GM23338 (cell line): ENCODE measurements around the gene USP49. TPM values are rescaled to one million over a fixed set of nuclear protein-coding genes. Genes with fewer than 3 reads are reported as not detected.

Source experiments
- ATAC-seq: fragments of 200-7000 bp; cut with Tn5 transposase; 3 replicates; pipeline ENCODE4 v1.9.1; 2020
- DNase-seq: peaks from one replicate; pipeline ENCODE4 v3.0.0-alpha.2; 2015; ENCODE audit warnings: low spot score
- H2AFZ ChIP-seq: fragments of 200-600 bp; sonication (generic); 2 replicates; pipeline ENCODE4 v1.8.0; 2016; ENCODE audit warnings: antibody characterized with exemption, mild to moderate bottlenecking, moderate library complexity
- H3F3A ChIP-seq: fragments of 200-600 bp; sonication (generic); replicated peaks from 2 replicates; pipeline ENCODE4 v1.8.0; 2017; ENCODE audit warnings: antibody characterized with exemption, mixed run types, low read depth
- H3K27ac ChIP-seq: fragments of 200-600 bp; sonication (generic); 2 replicates; pipeline ENCODE4 v1.6.1; 2016; ENCODE audit warnings: low read depth
- H3K27me3 ChIP-seq: fragments of 200-600 bp; sonication (generic); 2 replicates; pipeline ENCODE4 v1.8.0; 2016; ENCODE audit warnings: mild to moderate bottlenecking, mixed run types, moderate library complexity; ENCODE audit not compliant: insufficient read depth
- H3K36me3 ChIP-seq: fragments of 200-600 bp; sonication (generic); 2 replicates; pipeline ENCODE4 v1.8.0; 2016; ENCODE audit warnings: mild to moderate bottlenecking; ENCODE audit not compliant: insufficient read depth
- H3K4me1 ChIP-seq: fragments of 200-600 bp; sonication (generic); 2 replicates; pipeline ENCODE4 v1.8.0; 2016; ENCODE audit warnings: mild to moderate bottlenecking, moderate library complexity; ENCODE audit not compliant: insufficient read depth
- H3K4me2 ChIP-seq: fragments of 200-600 bp; sonication (generic); 2 replicates; pipeline ENCODE4 v1.7.1; 2017; ENCODE audit warnings: mixed run types
- H3K4me3 ChIP-seq: fragments of 200-600 bp; sonication (generic); 2 replicates; pipeline ENCODE4 v1.6.1; 2016; ENCODE audit warnings: mixed run types
- H3K79me2 ChIP-seq: fragments of 200-600 bp; sonication (generic); replicated peaks from 2 replicates; pipeline ENCODE4 v1.8.0; 2017; ENCODE audit warnings: mild to moderate bottlenecking; ENCODE audit not compliant: insufficient read depth
- H3K9me2 ChIP-seq: fragments of 200-600 bp; sonication (generic); 2 replicates; pipeline ENCODE4 v1.8.0; 2017; ENCODE audit not compliant: insufficient read depth
- H4K20me1 ChIP-seq: fragments of 200-600 bp; sonication (generic); replicated peaks from 2 replicates; pipeline ENCODE4 v1.8.0; 2017; ENCODE audit warnings: mild to moderate bottlenecking; ENCODE audit not compliant: insufficient read depth
- H3K27ac Mint-ChIP-seq: 2 replicates; pipeline ENCODE4 v1.8.0; 2020; ENCODE audit warnings: inconsistent platforms, mild to moderate bottlenecking, moderate library complexity, mixed read lengths
- H3K27me3 Mint-ChIP-seq: 3 replicates; pipeline ENCODE4 v1.8.0; 2022; ENCODE audit warnings: low read depth, mild to moderate bottlenecking, moderate library complexity, mixed read lengths, inconsistent platforms; ENCODE audit not compliant: insufficient read depth, poor library complexity
- H3K36me3 Mint-ChIP-seq: 3 replicates; pipeline ENCODE4 v1.8.0; 2021; ENCODE audit warnings: low read depth, mild to moderate bottlenecking, inconsistent platforms, moderate library complexity, mixed read lengths
- H3K4me1 Mint-ChIP-seq: 3 replicates; pipeline ENCODE4 v1.8.0; 2020; ENCODE audit warnings: mild to moderate bottlenecking, inconsistent platforms, mixed read lengths
- H3K4me3 Mint-ChIP-seq: 3 replicates; pipeline ENCODE4 v1.8.0; 2021; ENCODE audit warnings: moderate library complexity, mild to moderate bottlenecking, inconsistent platforms, mixed read lengths
- H3K9me3 Mint-ChIP-seq: 3 replicates; pipeline ENCODE4 v1.8.0; 2020; ENCODE audit warnings: moderate library complexity, mild to moderate bottlenecking, inconsistent platforms, mixed read lengths
- CREB1 ChIP-seq: fragments of 250-450 bp; sonication (Bioruptor Pico); IDR thresholded peaks from 2 replicates; pipeline ENCODE4 v1.5.0; 2020; ENCODE audit warnings: low read depth, mild to moderate bottlenecking, moderate library complexity
- ETS1 ChIP-seq: IDR thresholded peaks from 2 replicates; pipeline ENCODE4 v1.6.1; 2016; ENCODE audit warnings: antibody characterized with exemption
- EZH2 ChIP-seq: fragments of 200-600 bp; sonication (generic); IDR thresholded peaks from one replicate; pipeline ENCODE4 v1.8.0; 2017; ENCODE audit warnings: antibody characterized with exemption, mild to moderate bottlenecking, low read depth; ENCODE audit not compliant: unreplicated experiment
- EZH2phosphoT487 ChIP-seq: fragments of 200-600 bp; sonication (generic); IDR thresholded peaks from one replicate; pipeline ENCODE4 v1.8.1; 2018; ENCODE audit warnings: antibody characterized with exemption; ENCODE audit not compliant: unreplicated experiment
- JUNB ChIP-seq: IDR thresholded peaks from one replicate; pipeline ENCODE4 v1.6.1; 2016; ENCODE audit warnings: antibody characterized with exemption; ENCODE audit not compliant: unreplicated experiment
- NANOG ChIP-seq: IDR thresholded peaks from 2 replicates; pipeline ENCODE4 v1.6.1; 2016; ENCODE audit warnings: antibody characterized with exemption, borderline replicate concordance
- REST ChIP-seq: IDR thresholded peaks from one replicate; pipeline ENCODE4 v1.6.1; 2018; ENCODE audit warnings: antibody characterized with exemption; ENCODE audit not compliant: unreplicated experiment
- STAT1 ChIP-seq: IDR thresholded peaks from one replicate; pipeline ENCODE4 v1.6.1; 2016; ENCODE audit warnings: antibody characterized with exemption; ENCODE audit not compliant: unreplicated experiment
- ZNF114 ChIP-seq: fragments of 250-450 bp; sonication (Bioruptor Pico); IDR thresholded peaks from 2 replicates; pipeline ENCODE4 v1.5.0; 2020; ENCODE audit warnings: mild to moderate bottlenecking, moderate library complexity
- ZNF331 ChIP-seq: fragments of 250-450 bp; sonication (Bioruptor Pico); IDR thresholded peaks from 2 replicates; pipeline ENCODE4 v1.5.0; 2020; ENCODE audit warnings: low read depth, mild to moderate bottlenecking, moderate library complexity
- polyA plus RNA-seq: library from polyadenylated mRNA; unstranded; fragments of >200 nt; fragmentation: Nextera tagmentation; extraction: Ambion mirVana; gene quantifications from 2 replicates; pipeline ENCODE4 v1.2.1, GENCODE V29; 2016
- total RNA-seq: library from RNA; depleted of rRNA; stranded (reverse); fragments of >200 nt; shearing (Covaris generic); gene quantifications from 2 replicates; pipeline ENCODE4 v1.2.3, GENCODE V29; 2014
- TF ChIP-seq, protein P1 (sequence below), 2 experiments: fragments of 200-600 bp in 1 of 2; sonication (generic) in 1 of 2; conservative IDR thresholded peaks; 2 replicates each; pipeline versions ENCODE4 v1.5.1 to v1.6.1; 2016 to 2017; ENCODE audit warnings: antibody characterized with exemption in 2 of 2, low read depth in 2 of 2, mild to moderate bottlenecking in 2 of 2, moderate library complexity in 1 of 2
- TF ChIP-seq, protein P2 (sequence below): fragments of 250-450 bp; sonication (Bioruptor Pico); IDR thresholded peaks from 2 replicates; pipeline ENCODE4 v1.5.0; 2020; ENCODE audit warnings: mild to moderate bottlenecking, moderate library complexity

USP49 gene
- total and polyA plus RNA-seq, 2 experiments from 2014 or later: 5.9 to 21.5 TPM

GRCh38 chr6:41931792-41932191 is 36.6 kb upstream of the USP49 start:
- peaks cover 8% of the 10 kb centered on the region; the same call in 2 of the 3 replicates for H3K4me1 Mint-ChIP-seq
- H3K4me3 ChIP-seq: no peak overlapping the region
- H3K9me3 Mint-ChIP-seq: no peaks in the 10 kb centered on the region
- no peak overlapping the region for H3K27ac ChIP-seq
- H3K36me3 ChIP-seq: peaks cover 64% of the 10 kb centered on the region
- TF ChIP-seq ETS1: no peak
- TF ChIP-seq ZNF331 (CRISPR knock-in tag): no peak
- no peak for TF ChIP-seq JUNB
- TF ChIP-seq ZNF114 (CRISPR knock-in tag): no peak
- TF ChIP-seq EZH2: no peak
- no peak for TF ChIP-seq EZH2phosphoT487
- TF ChIP-seq STAT1: no peak
- no peak for TF ChIP-seq CREB1
- TF ChIP-seq, protein P1, sequence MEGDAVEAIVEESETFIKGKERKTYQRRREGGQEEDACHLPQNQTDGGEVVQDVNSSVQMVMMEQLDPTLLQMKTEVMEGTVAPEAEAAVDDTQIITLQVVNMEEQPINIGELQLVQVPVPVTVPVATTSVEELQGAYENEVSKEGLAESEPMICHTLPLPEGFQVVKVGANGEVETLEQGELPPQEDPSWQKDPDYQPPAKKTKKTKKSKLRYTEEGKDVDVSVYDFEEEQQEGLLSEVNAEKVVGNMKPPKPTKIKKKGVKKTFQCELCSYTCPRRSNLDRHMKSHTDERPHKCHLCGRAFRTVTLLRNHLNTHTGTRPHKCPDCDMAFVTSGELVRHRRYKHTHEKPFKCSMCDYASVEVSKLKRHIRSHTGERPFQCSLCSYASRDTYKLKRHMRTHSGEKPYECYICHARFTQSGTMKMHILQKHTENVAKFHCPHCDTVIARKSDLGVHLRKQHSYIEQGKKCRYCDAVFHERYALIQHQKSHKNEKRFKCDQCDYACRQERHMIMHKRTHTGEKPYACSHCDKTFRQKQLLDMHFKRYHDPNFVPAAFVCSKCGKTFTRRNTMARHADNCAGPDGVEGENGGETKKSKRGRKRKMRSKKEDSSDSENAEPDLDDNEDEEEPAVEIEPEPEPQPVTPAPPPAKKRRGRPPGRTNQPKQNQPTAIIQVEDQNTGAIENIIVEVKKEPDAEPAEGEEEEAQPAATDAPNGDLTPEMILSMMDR (conservative IDR thresholded peaks at IDR 0.05; ENCODE audit: low read depth in 2 of 2): no peak
- TF ChIP-seq, protein P2, sequence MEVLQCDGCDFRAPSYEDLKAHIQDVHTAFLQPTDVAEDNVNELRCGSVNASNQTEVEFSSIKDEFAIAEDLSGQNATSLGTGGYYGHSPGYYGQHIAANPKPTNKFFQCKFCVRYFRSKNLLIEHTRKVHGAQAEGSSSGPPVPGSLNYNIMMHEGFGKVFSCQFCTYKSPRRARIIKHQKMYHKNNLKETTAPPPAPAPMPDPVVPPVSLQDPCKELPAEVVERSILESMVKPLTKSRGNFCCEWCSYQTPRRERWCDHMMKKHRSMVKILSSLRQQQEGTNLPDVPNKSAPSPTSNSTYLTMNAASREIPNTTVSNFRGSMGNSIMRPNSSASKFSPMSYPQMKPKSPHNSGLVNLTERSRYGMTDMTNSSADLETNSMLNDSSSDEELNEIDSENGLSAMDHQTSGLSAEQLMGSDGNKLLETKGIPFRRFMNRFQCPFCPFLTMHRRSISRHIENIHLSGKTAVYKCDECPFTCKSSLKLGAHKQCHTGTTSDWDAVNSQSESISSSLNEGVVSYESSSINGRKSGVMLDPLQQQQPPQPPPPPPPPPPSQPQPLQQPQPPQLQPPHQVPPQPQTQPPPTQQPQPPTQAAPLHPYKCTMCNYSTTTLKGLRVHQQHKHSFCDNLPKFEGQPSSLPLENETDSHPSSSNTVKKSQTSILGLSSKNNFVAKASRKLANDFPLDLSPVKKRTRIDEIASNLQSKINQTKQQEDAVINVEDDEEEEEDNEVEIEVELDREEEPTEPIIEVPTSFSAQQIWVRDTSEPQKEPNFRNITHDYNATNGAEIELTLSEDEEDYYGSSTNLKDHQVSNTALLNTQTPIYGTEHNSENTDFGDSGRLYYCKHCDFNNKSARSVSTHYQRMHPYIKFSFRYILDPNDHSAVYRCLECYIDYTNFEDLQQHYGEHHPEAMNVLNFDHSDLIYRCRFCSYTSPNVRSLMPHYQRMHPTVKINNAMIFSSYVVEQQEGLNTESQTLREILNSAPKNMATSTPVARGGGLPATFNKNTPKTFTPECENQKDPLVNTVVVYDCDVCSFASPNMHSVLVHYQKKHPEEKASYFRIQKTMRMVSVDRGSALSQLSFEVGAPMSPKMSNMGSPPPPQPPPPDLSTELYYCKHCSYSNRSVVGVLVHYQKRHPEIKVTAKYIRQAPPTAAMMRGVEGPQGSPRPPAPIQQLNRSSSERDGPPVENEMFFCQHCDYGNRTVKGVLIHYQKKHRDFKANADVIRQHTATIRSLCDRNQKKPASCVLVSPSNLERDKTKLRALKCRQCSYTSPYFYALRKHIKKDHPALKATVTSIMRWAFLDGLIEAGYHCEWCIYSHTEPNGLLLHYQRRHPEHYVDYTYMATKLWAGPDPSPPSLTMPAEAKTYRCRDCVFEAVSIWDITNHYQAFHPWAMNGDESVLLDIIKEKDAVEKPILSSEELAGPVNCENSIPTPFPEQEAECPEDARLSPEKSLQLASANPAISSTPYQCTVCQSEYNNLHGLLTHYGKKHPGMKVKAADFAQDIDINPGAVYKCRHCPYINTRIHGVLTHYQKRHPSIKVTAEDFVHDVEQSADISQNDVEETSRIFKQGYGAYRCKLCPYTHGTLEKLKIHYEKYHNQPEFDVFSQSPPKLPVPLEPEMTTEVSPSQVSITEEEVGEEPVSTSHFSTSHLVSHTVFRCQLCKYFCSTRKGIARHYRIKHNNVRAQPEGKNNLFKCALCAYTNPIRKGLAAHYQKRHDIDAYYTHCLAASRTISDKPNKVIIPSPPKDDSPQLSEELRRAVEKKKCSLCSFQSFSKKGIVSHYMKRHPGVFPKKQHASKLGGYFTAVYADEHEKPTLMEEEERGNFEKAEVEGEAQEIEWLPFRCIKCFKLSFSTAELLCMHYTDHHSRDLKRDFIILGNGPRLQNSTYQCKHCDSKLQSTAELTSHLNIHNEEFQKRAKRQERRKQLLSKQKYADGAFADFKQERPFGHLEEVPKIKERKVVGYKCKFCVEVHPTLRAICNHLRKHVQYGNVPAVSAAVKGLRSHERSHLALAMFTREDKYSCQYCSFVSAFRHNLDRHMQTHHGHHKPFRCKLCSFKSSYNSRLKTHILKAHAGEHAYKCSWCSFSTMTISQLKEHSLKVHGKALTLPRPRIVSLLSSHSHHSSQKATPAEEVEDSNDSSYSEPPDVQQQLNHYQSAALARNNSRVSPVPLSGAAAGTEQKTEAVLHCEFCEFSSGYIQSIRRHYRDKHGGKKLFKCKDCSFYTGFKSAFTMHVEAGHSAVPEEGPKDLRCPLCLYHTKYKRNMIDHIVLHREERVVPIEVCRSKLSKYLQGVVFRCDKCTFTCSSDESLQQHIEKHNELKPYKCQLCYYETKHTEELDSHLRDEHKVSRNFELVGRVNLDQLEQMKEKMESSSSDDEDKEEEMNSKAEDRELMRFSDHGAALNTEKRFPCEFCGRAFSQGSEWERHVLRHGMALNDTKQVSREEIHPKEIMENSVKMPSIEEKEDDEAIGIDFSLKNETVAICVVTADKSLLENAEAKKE: no peak
- TF ChIP-seq REST: no peak
- no peak for TF ChIP-seq NANOG
- H2AFZ ChIP-seq: no peak overlapping the region
- ATAC-seq: no peak
- no peaks in the 10 kb centered on the region for H3K27me3 ChIP-seq
- H3K27ac Mint-ChIP-seq: no peak overlapping the region
- H3K4me3 Mint-ChIP-seq: no peak overlapping the region
- H3K27me3 Mint-ChIP-seq: peaks cover 9% of the 10 kb centered on the region
- H4K20me1 ChIP-seq: peaks cover 55% of the 10 kb centered on the region
- no peak overlapping the region for H3K4me2 ChIP-seq
- no peak for DNase-seq
- peaks cover 38% of the 10 kb centered on the region; the same call in 1 of the 2 replicates for H3F3A ChIP-seq
- H3K79me2 ChIP-seq: peaks cover 17% of the 10 kb centered on the region; the same call in 1 of the 2 replicates
- 0 out of 2 replicates have a peak, but pooled peaks cover 8% of the 10 kb centered on the region for H3K4me1 ChIP-seq
- peaks cover 82% of the 10 kb centered on the region for H3K36me3 Mint-ChIP-seq
- H3K9me2 ChIP-seq: no peaks in the 10 kb centered on the region
